ENCODE measurements around the gene GALNT14. TPM values are rescaled to one million over a fixed set of nuclear protein-coding genes. Genes with fewer than 3 reads are reported as not detected.

The GALNT14 gene
- total RNA-seq, 1 donor, result not detected

- no peaks in the 10 kb centered on the region for H3K9me3 ChIP-seq (ENCODE audit: low read depth, low read length)
- DNase-seq (ENCODE audit: insufficient read length, low spot score, missing footprints), result no peak
- H3K4me2 ChIP-seq (ENCODE audit: insufficient read depth, low read length), result no peak overlapping the region
- no peaks in the 10 kb centered on the region for H3K4me1 ChIP-seq (ENCODE audit: insufficient read depth, low read length)
- H2AFZ ChIP-seq (ENCODE audit: low read length), result no peak overlapping the region
- no peak overlapping the region for H3K27ac ChIP-seq (ENCODE audit: low read depth, low read length)
- H3K79me2 ChIP-seq (ENCODE audit: insufficient read depth, low read length), result no peaks in the 10 kb centered on the region
- H3K36me3 ChIP-seq (ENCODE audit: insufficient read depth, low read length), result no peaks in the 10 kb centered on the region
- TF ChIP-seq CTCF (IDR thresholded peaks at IDR 0.05; ENCODE audit: extremely low read depth, low read depth, low read length), result no peak
- no peaks in the 10 kb centered on the region for H4K20me1 ChIP-seq (ENCODE audit: insufficient read depth, low read length)
- H3K27me3 ChIP-seq (ENCODE audit: insufficient read depth, low read length), result no peaks in the 10 kb centered on the region
- H3K4me3 ChIP-seq (ENCODE audit: insufficient read depth, low read length), result no peak overlapping the region
Measured at GRCh38 chr2:31066551-31066950, 71.7 kb downstream of the GALNT14 start.

GRCh38 chr2:31066086-31066485 lies 72.2 kb downstream of the GALNT14 start:
- Histone ChIP-seq H3K27ac (ENCODE audit: low read depth, low read length) (no peak overlapping the region), H3K4me1 (ENCODE audit: insufficient read depth, low read length) (no peaks in the 10 kb centered on the region), H3K4me3 (ENCODE audit: insufficient read depth, low read length) (no peak overlapping the region), H3K27me3 (ENCODE audit: insufficient read depth, low read length) (no peaks in the 10 kb centered on the region), H3K4me2 (ENCODE audit: insufficient read depth, low read length) (no peak overlapping the region), H4K20me1 (ENCODE audit: insufficient read depth, low read length) (no peaks in the 10 kb centered on the region), H2AFZ (ENCODE audit: low read length) (no peak overlapping the region), H3K79me2 (ENCODE audit: insufficient read depth, low read length) (no peaks in the 10 kb centered on the region), H3K9me3 (ENCODE audit: low read depth, low read length) (no peaks in the 10 kb centered on the region), H3K36me3 (ENCODE audit: insufficient read depth, low read length) (no peaks in the 10 kb centered on the region)
- no peak for DNase-seq (ENCODE audit: insufficient read length, low spot score, missing footprints)
- TF ChIP-seq CTCF (IDR thresholded peaks at IDR 0.05; ENCODE audit: extremely low read depth, low read depth, low read length), result no peak

- Histone ChIP-seq H3K4me2 (ENCODE audit: insufficient read depth, low read length) (no peak overlapping the region), H3K27me3 (ENCODE audit: insufficient read depth, low read length) (no peaks in the 10 kb centered on the region), H3K9me3 (ENCODE audit: low read depth, low read length) (no peaks in the 10 kb centered on the region), H3K36me3 (ENCODE audit: insufficient read depth, low read length) (no peaks in the 10 kb centered on the region), H3K4me3 (ENCODE audit: insufficient read depth, low read length) (no peak overlapping the region), H3K79me2 (ENCODE audit: insufficient read depth, low read length) (no peaks in the 10 kb centered on the region), H4K20me1 (ENCODE audit: insufficient read depth, low read length) (no peaks in the 10 kb centered on the region), H3K4me1 (ENCODE audit: insufficient read depth, low read length) (no peaks in the 10 kb centered on the region), H2AFZ (ENCODE audit: low read length) (no peak overlapping the region), H3K27ac (ENCODE audit: low read depth, low read length) (no peak overlapping the region)
- DNase-seq (ENCODE audit: insufficient read length, low spot score, missing footprints), result no peak
- no peak for TF ChIP-seq CTCF (IDR thresholded peaks at IDR 0.05; ENCODE audit: extremely low read depth, low read depth, low read length)
Measured at GRCh38 chr2:31065356-31065755, 72.9 kb downstream of the GALNT14 start.

GRCh38 chr2:31060397-31060796 lies 77.8 kb downstream of the GALNT14 start:
- Histone ChIP-seq H3K27ac (ENCODE audit: low read depth, low read length) (no peak overlapping the region), H3K79me2 (ENCODE audit: insufficient read depth, low read length) (no peaks in the 10 kb centered on the region), H3K9me3 (ENCODE audit: low read depth, low read length) (no peaks in the 10 kb centered on the region), H3K4me2 (ENCODE audit: insufficient read depth, low read length) (no peak overlapping the region), H3K4me3 (ENCODE audit: insufficient read depth, low read length) (no peak overlapping the region), H4K20me1 (ENCODE audit: insufficient read depth, low read length) (no peaks in the 10 kb centered on the region), H2AFZ (ENCODE audit: low read length) (no peak overlapping the region), H3K27me3 (ENCODE audit: insufficient read depth, low read length) (no peaks in the 10 kb centered on the region), H3K4me1 (ENCODE audit: insufficient read depth, low read length) (no peaks in the 10 kb centered on the region), H3K36me3 (ENCODE audit: insufficient read depth, low read length) (no peaks in the 10 kb centered on the region)
- TF ChIP-seq CTCF (IDR thresholded peaks at IDR 0.05; ENCODE audit: extremely low read depth, low read depth, low read length), result no peak
- DNase-seq (ENCODE audit: insufficient read length, low spot score, missing footprints), result no peak

Measured in osteoblast (primary cell).